NCI-H2227 (cell line): ENCODE data around the gene SDK1.
"Not testable (repeated sequence)": the region's sequence is repeated elsewhere in the genome, so short reads cannot be mapped to it uniquely, and the experiment has no call there.

Experiments
- DNase-seq: peaks from one replicate; lab custom pipeline; 2025; ENCODE audit not compliant: unreplicated experiment; lab: John Stamatoyannopoulos, UW

SDK1 gene

DNA sequence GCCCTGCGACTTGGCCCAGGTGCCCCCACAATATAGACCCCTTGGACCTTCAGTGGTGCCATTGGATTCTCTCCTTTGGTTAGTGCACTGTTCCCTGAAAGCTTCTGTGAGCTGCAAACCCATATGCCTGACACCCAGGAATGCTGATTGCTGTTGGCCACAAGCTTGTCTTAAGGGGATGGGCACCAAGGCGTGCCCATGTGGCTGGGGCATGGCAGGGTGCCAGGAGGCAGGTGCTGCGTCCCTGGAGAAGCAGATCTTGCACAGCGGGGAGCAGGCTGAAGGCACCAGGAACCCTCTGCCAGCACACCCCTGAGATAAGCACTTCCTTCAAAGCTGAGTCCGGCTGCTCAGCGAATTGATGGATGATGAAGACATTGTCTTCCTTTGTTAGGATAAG is 411.8 kb downstream of the SDK1 start:
- DNase-seq, result no peak

DNA sequence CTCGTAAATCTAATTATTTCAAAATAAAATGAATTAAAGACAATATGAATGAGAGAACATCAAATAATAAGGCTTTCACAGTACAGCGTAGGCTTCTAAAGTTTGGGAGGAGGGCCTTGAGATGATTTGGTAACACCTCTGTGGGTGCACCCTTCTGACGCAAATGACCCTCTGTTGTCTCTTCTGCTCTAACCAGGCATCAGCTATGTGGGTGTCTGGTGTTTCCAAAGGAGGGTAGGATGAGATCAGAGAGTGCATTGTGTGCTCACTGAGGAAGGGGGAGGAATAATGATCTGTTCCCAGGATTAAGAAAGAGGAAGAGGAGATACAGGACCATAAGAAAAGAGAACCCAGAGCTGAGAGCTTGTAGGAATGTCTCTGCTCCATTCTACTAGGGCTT is 420.4 kb downstream of the SDK1 start:
- no peak for DNase-seq

DNA sequence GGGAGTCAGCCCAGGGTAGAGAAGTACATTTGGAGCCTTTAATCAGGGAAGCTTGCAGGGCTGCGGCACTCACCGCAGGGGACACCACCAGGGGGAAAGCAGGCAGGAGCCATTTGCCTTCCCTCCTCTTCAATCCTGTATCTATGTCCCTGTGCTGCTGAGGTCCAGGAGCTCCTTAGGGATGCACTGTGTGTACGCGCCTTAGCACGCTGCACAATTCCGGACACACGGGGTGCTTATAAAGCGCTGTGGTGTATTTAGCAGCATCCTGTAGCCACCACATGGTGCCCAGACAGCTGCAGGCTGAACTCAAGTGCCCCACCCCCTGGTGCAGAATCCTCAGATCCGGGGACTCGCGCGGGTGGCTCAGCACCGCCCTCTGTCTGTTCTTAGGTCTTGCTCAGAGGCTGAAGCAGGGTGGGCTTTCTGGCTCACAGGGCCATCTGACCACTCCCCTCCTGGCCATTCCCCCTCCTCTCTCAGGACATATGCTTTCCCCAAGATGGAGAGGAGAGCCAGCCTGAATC is 421.4 kb downstream of the SDK1 start:
- peak; percentile 72 for DNase-seq

DNA sequence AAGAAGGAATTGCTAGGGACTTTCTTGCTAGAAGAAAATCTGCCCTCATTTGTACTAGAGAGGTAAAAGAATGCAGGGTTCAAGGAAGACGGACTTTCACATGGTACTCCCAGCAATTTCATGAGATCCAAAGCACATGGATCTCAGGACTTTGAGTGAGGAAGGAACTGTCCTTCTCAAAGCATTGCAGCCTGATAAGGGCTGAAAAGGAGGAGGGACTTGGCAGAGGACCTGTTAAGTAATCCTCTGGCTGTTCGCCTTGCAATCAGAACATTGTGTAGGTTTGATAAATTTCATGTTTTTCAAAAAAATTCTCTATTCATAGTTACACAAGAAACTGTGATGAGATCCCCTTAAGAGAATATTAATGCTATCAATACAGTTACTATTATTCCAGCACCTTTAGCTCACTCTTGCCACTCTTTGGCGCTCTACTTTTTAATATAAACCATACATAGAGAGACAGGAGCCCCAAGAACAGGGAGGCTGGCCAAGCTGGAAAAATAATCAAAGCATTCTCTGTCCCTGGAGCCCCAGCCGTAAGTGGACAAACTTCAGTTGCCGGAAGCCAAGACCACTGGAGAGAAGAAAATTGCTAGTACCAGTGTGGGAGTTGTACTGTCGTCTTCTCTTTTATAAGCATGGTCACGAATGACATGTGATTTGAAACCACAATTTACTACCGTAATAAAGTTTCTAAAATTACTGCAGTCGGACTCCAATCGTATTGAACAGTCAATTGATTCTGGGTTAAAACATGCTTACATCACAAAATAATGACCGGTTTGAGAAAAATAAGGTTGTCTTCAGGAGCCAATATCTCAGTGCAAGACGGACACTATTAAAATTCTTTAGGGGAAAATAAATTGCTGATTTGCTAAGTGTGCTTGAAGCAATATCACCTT is 424.4 kb downstream of the SDK1 start:
- no peak for DNase-seq

DNA sequence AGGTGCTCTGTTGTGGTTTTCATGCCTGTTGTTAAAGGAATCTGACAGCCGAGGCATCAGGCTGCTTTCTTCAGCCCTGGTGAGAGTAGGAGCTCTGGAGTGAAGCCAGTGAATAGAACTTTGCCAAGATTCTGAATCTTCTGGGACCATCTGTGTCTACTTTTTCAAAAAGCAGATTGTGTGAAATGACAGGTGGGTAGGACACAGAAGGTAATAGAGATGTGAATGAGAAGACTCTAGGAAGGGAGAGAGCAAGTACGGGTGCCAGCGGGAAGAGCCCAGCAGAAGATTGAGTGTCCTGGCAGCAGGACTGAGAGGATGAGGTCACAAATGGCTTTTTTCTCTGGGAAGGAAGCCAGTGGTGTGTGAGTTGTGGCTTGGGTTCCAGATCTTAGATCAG is 429.2 kb downstream of the SDK1 start:
- no peak for DNase-seq

DNA sequence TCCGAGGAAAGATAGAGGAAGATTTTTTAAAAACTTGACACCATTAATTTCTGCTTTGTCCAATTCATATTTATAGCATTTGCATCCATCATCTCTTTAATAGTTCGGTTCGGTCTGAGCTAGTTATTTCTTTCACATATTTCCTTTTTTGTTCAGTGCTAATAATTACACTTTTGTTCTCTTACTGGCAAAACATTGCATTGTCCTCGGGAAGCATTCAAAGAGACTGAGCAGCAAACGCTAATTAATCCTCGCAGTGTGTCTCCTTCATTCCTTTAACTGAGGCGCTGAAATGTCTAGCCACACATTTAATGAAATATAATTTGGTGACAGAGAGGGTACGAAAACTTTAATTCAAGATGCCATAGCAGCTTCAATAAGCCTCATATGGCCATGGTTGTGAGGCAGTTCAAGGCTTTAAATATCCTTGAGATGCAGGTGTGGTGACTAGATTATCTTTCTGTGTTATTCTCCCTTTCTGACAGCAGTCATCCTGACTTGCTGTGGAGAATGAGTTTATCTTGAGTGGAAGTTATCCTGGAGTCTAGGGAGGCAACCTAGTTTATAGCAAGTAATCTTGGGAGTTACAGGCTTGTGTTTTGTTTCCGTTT is 431.4 kb downstream of the SDK1 start:
- no peak for DNase-seq

DNA sequence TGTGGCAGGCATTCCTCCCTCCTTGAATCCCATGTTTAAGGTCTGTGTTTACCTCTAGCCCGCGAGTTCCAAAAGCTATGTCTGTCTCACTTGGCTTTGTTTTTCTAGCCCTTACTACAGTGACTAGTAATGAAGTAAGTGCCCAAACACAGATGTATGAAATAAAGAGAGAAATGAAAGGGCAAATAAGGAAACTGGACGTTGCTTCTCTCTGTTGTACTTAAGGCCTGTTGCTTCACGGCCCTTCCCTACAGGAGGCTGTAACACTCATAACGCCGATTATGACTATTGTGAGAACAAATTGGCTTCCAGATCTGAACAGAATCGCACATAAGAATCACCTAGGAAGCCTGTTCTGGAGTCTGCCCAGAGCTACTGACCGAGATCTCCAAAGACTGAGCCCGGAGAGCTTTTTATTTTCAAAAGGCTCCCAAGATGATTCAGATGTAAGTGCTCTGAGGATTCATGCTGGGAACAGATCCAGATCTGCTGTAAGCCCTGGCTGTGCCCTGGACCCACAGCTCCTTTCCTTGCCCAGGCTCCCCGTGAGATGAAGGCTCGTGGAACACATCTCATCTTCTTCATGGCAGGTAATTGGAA is 432.6 kb downstream of the SDK1 start:
- DNase-seq, result no peak

DNA sequence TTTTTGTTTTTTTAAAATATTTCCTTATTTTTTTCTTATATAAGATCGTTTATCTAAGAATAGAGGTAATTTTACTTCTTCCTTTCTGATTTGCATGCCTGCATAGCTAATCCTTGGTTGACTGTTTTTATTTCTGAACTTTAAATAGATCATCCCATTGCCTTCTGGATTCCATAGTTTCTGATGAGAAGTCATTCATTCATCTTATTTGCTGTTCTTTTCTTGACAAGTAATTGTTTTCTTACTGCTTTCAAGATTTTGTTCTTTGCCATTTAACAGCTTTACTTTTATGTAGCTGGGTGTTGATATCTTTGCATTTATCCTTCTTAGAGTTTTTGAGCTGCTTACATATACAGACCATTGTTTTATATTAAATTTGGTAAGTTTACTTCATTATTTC is 437.9 kb downstream of the SDK1 start:
- no peak for DNase-seq

DNA sequence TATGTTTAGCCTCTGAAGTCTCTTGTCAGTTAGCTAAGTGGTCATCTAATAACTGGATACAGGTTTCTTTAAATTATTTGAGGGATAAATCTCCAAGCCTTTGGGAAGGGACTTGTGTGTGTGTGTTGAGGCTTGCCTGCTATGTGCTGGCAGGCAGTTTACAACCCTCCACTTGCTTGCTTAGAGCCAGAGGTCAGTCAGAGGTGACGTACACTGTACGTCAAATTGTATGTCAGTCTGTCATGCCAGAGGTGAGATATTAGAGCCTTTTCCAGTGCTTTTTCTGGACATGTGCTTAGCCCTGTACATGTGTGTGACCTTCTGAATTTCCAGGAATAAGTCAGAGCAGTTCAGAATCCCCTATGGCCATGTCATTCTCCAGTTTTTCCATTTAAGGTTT is 438.9 kb downstream of the SDK1 start:
- DNase-seq, result no peak

DNA sequence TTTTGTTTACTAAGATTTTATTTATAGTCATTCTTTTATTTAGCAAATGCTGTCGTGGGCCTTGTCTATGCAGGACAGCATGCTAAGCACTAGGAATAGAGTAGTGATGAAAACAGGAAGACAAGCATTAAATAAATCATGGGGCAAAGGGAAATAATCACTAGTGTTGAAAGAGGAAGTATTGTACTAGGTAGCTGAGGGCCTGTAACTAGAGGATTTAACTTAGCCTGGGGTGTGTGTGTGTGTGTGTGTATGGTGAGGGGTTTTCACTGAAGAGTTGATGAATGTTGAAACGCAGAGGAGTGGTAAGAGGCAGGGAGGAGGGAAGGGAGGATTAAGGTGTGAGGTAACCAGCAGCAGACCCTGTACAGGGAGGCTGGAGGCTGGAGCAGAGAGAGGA is 446.4 kb downstream of the SDK1 start:
- DNase-seq, result peak; percentile 23

DNA sequence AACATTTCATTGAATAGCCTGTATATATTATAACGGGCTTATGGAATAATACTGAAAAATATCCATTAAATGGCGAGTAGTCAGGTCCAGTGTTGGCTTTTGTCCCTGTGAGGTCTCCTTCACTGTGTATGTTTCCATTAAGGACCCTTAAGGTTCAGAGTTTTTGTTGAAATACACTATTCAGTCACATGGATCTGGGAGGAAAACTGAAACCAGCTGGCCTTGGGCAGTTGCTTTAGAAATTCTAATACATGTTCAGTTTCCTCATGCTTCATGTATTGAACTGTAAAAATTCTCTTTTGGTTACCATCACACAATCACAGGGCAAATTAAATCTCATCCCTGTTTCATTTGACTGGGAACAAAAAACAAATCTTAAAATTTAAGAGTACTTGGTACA is 447.3 kb downstream of the SDK1 start:
- DNase-seq, result no peak

DNA sequence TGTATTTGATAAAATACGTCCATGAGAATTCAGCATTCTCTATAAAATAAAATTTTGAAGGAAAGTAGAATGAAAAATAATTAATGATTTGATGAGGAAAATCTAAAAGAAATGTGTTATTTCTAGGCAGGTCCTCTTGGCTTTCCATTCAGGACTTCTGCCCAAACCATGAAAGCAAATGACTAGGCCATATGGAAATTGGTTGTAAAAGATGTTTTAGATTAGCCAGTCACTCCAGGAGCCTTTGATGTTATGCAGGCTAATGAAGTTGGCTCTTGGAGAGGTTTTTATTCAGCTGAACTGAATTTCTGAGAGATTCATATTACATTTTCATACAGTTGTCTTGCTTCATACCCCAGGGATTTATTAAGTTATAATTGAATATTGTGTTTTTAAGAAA is 452.8 kb downstream of the SDK1 start:
- DNase-seq, result no peak

DNA sequence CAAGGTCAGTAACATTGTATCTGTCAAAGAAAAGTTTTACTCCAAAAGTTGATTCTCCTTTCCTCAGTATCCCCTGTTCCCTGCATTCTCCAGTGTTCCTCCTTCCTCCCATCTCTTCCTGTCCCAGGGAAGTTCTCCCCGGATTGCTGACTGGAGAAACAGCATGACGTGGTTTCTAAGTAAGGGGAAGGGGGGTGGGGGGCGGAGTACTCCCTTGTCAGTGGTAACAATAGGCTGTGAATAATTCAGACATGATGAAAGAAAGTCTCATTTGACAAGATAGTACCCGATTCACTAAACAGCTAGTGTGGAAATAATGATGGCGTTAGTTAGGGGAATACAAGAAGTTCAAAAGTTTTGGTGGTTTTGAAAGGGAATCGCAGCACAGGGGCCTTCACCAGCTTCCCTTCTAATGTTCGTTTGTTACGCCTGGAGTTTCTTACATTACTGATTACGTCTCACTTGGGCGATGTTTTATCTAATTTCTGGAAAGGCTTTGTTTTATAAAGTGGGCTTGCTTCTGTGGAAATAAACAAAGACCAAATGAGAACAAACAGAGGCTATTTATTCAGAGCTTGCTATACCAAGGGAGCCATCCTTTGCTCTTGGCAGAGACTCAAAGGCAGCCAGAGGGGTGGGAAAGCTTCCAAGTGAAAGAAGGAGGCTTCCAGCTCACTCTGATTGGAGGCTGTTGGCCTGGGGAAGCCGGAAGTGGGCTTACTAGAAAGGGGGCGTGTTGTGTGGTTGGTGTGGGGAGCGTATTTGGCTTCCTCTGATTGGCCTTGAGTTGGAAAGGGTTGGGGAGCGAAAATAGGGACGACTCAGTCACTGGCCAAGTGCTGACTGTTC is 453.7 kb downstream of the SDK1 start:
- DNase-seq, result peak; percentile 64

DNA sequence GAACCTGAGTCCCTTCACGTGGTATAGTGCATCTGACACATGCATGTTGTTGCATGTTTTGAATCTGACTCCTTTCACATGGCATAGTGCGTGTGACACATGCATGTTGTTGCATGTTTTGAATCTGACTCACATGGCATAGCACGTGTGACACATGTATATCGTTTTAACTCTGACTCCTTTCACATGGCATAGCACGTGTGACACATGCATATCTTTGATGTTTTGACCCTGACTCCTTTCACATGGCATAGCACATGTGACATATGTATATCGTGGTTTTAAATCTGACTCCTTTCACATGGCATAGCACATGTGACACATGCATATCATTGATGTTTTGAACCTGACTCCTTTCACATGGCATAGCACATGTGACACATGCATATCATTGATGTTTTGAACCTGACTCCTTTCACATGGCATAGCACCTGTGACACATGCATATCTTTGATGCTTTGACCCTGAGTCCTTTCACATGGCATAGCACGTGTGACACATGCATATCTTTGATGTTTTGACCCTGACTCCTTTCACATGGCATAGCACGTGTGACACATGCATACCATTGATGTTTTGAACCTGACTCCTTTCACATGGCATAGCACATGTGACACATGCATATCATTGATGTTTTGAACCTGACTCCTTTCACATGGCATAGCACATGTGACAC is 454.9 kb downstream of the SDK1 start:
- DNase-seq, result not testable (repeated sequence)

DNA sequence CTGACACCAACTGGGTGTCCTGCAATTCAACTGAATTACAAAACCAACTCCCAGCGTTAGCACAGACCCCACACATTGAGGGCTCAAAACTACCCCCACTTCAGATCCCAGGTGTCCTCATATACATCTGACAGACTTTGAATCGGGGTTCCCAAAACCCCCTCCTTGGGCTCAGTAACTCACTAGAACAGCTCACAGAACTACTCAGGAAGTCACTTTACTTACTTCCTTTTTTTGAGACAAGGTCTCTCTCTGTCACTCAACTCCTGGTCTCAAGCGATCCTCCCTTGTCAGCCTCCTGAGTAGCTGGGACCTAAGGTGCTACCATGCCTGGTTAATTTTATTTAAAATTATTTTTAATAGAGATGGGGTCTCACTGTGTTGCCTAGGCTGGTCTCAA is 456.0 kb downstream of the SDK1 start:
- no peak for DNase-seq

DNA sequence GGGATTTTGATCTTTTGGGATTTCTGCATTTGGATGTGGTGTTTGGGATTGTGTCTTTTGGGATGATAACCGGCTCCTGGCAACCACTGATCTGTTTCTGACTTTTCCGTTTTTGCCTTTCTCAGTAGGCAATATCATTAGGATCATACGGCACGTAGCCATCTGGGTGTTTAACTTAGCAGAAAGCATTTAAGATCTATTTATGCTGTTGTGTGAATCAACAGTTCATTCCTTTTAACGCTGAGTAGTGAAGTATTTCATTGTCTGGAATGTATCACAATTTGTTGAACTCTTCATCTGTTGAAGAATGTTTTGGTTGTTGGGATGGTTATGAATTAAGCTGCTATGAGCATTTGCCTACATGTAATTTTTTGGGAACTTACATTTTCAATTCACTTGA is 459.6 kb downstream of the SDK1 start:
- no peak for DNase-seq

DNA sequence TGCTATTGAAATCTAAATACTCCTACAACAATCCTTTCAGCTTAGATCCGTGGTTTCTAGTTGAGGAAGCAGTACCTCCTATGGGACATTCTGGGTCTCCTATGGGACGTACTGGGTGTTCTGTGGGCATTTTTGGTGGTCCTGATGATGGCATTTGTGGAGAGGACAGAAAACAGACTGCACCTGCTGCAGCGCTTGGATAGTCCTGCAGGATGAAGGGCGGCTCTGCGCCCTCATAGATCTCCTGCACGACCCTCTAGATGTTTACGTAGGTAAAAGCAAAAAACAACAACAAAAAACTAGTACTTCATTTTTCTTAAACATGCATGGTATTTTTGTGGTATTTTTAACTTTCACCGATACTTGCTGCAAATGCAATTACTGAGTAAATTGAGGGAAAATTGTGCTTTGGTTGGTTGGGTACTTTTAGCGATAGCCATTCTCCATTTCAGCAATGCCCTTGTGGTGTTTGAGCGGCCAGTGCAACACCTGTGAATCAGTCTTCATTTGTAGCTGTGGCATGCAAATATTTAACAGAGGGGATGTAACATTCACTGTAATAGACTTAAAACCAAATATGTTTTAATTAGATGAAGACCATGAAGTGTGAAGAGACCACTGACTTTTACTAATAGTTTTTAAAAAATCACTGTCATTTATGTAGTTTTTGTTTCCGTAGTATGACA is 461.2 kb downstream of the SDK1 start:
- no peak for DNase-seq

DNA sequence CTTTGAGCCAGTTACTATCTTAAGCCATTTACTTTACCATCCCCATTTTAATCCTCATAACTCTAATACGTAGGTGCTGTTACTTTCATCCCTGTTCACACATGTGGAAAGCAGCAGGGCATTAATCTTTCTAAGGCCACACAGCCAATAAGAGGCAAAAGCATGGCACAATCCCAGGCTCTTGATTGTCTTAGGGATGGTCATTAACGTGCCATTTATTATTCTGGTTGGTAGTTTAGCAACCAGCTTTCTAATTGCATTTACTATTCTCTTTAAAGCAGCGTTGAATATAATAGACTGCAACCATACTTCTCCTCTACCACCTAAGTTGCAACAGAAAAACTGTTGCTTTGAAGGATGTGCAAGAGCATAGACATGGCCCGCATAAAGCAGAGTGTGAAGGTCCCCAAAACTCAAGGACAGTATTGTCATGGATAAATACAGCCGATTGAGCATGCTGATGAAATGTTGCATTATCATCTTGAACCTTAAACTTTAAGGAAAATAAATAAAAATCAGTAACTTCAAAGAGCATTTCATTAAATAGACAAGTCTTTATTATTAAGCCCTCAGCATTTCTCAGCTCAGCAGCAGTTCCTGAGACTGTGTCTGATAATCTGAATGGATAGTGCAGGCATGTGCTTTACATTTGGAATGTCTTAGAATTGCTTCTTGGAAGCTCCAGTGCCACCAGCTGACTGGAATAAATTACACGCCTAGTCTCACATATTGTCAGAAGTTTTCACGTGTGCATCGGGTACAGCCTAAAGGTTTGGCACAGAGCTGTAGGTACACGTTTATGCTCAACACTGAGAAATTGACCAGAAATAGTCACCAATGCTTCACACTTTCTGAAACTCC is 467.1 kb downstream of the SDK1 start:
- DNase-seq, result no peak

DNA sequence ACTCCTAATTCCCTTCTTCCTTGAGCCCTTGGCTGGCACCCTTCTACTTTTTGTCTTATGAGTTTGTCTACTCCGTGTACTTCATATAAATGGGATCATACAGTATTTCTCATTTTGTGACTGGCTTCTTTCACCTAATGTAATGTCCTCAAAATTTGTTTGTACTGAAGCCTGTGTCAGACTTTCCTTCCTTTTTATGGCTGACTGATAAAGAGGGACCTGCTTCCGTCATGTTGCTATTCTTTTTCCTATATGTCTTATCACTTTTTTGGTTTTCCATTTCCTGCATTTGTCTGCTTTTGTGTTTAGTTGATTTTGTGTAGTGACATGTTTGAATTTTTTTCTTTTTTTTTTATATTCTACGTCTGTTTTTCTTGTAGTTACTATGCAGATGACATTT is 470.9 kb downstream of the SDK1 start:
- no peak for DNase-seq
